Trophoblast cell (in vitro differentiated cells and primary cell): Measurements from ENCODE around the gene UGT3A1.

Experiments used
- DNase-seq, 2 donors: peaks; one replicate each; pipeline ENCODE4 v3.0.0-alpha.2; 2016
- H2AFZ ChIP-seq: 2 replicates; pipeline ENCODE4 v1.6.1; 2013; ENCODE audit warnings: low read length, moderate library complexity, mild to moderate bottlenecking; ENCODE audit not compliant: insufficient read depth, poor library complexity
- H2AK5ac ChIP-seq: 2 replicates; pipeline ENCODE4 v1.6.1; 2013; ENCODE audit warnings: mild to moderate bottlenecking, low read length
- H2BK120ac ChIP-seq: 2 replicates; pipeline ENCODE4 v1.6.1; 2013; ENCODE audit warnings: low read length, mild to moderate bottlenecking, moderate library complexity; ENCODE audit not compliant: insufficient read depth, poor library complexity
- H2BK12ac ChIP-seq: 2 replicates; pipeline ENCODE4 v1.6.1; 2013; ENCODE audit warnings: mild to moderate bottlenecking, low read length, moderate library complexity
- H2BK5ac ChIP-seq: 2 replicates; pipeline ENCODE4 v1.6.1; 2013; ENCODE audit warnings: low read length, low read depth, moderate library complexity, mild to moderate bottlenecking; ENCODE audit not compliant: poor library complexity
- H3K14ac ChIP-seq: 2 replicates; pipeline ENCODE4 v1.6.1; 2013; ENCODE audit warnings: mild to moderate bottlenecking, low read length
- H3K18ac ChIP-seq: 2 replicates; pipeline ENCODE4 v1.6.1; 2013; ENCODE audit warnings: mild to moderate bottlenecking, low read length
- H3K23ac ChIP-seq: 2 replicates; pipeline ENCODE4 v1.6.1; 2013; ENCODE audit warnings: low read length
- H3K27ac ChIP-seq: 2 replicates; pipeline ENCODE4 v1.5.1; 2013; ENCODE audit warnings: low read depth, mild to moderate bottlenecking, inconsistent platforms, low read length, moderate library complexity
- H3K27me3 ChIP-seq: 2 replicates; pipeline ENCODE4 v1.6.1; 2013; ENCODE audit warnings: inconsistent platforms, mild to moderate bottlenecking, low read length, moderate library complexity; ENCODE audit not compliant: insufficient read depth
- H3K36me3 ChIP-seq, 2 experiments: 1 replicate in 1 of 2; 2 replicates in 1 of 2; pipeline ENCODE4 v1.6.1; 2013; ENCODE audit warnings: low read length in 2 of 2, mild to moderate bottlenecking in 2 of 2, moderate library complexity in 1 of 2; ENCODE audit not compliant: insufficient read depth in 2 of 2, control insufficient read depth in 1 of 2
- H3K4ac ChIP-seq: 2 replicates; pipeline ENCODE4 v1.6.1; 2013; ENCODE audit warnings: low read depth, mild to moderate bottlenecking, low read length, moderate library complexity
- H3K4me1 ChIP-seq, 2 experiments: 1 replicate in 1 of 2; 2 replicates in 1 of 2; pipeline ENCODE4 v1.6.1; 2013; ENCODE audit warnings: low read length in 2 of 2, mild to moderate bottlenecking in 2 of 2, moderate library complexity in 1 of 2; ENCODE audit not compliant: insufficient read depth in 2 of 2, control insufficient read depth in 1 of 2
- H3K4me2 ChIP-seq: 2 replicates; pipeline ENCODE4 v1.6.1; 2013; ENCODE audit warnings: inconsistent platforms, mild to moderate bottlenecking, low read length, moderate library complexity
- H3K4me3 ChIP-seq: 2 replicates; pipeline ENCODE4 v1.5.1; 2013; ENCODE audit warnings: mild to moderate bottlenecking, low read depth, low read length, inconsistent platforms
- H3K79me1 ChIP-seq: one replicate; pipeline ENCODE4 v1.6.1; 2013; ENCODE audit warnings: low read length
- H3K79me2 ChIP-seq: 2 replicates; pipeline ENCODE4 v1.6.1; 2013; ENCODE audit warnings: low read length, mild to moderate bottlenecking; ENCODE audit not compliant: control insufficient read depth, insufficient read depth, poor library complexity
- H3K9ac ChIP-seq: 2 replicates; pipeline ENCODE4 v1.6.1; 2013; ENCODE audit warnings: mild to moderate bottlenecking, low read length
- H3K9me3 ChIP-seq: 2 replicates; pipeline ENCODE4 v1.6.1; 2013; ENCODE audit warnings: low read depth, mild to moderate bottlenecking, control low read depth, inconsistent platforms, low read length; ENCODE audit not compliant: insufficient read depth
- H4K12ac ChIP-seq: 2 replicates; pipeline ENCODE4 v1.6.1; 2013; ENCODE audit warnings: low read depth, mild to moderate bottlenecking, low read length, moderate library complexity
- H4K8ac ChIP-seq: 2 replicates; pipeline ENCODE4 v1.6.1; 2013; ENCODE audit warnings: low read depth, mild to moderate bottlenecking, low read length, moderate library complexity
- H4K91ac ChIP-seq: one replicate; pipeline ENCODE4 v1.6.1; 2013; ENCODE audit warnings: low read depth, mild to moderate bottlenecking, low read length, moderate library complexity
- WGBS: extraction: QIAGEN DNeasy Blood & Tissue Kit; methylation state at CpG from one replicate; pipeline ENCODE4 v1.1.7; 2013; ENCODE audit warnings: missing lambda C conversion rate; ENCODE audit not compliant: insufficient read length, insufficient coverage; ENCODE audit errors: extremely low coverage; 5-methylcytosine and 5-hydroxymethylcytosine counted together

The UGT3A1 gene

DNA sequence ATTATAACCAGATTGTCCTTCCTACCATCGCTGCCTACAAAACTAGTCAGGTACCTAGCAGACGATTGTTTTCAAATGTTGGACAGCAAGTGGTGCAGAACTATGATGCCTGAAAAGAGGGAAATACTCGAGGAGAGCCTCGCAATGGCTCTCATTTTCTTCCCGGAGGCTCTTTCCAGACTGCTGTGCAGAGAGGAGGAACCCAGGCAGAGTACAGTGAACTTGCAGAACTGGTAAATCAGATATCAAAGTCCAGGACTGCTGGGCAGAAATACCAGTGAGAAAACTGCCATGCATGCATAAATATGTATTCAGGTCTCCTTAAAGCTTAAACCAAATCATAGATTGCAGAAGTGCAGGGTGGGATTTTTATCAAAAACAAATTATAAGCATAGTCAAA lies 26.4 kb upstream of the UGT3A1 start:
- no peak overlapping the region for H3K4me3 ChIP-seq
- H3K14ac ChIP-seq = no peak overlapping the region
- H2BK5ac ChIP-seq = no peak overlapping the region
- no peak overlapping the region for H4K12ac ChIP-seq
- H3K79me1 ChIP-seq = no peaks in the 10 kb centered on the region
- H3K18ac ChIP-seq = no peak overlapping the region
- H2BK12ac ChIP-seq = no peak overlapping the region
- no peaks in the 10 kb centered on the region for H3K27me3 ChIP-seq
- no peak overlapping the region for H2AFZ ChIP-seq
- no peak overlapping the region for H3K4me2 ChIP-seq
- H3K27ac ChIP-seq = no peak overlapping the region
- H3K36me3 ChIP-seq = peaks cover 0 to 3% of the 10 kb centered on the region in 2 experiments
- no peaks in the 10 kb centered on the region for H3K79me2 ChIP-seq
- peaks cover 8% of the 10 kb centered on the region for H3K9me3 ChIP-seq
- no peak overlapping the region for H4K91ac ChIP-seq
- H4K8ac ChIP-seq = no peak overlapping the region
- H2AK5ac ChIP-seq = no peak overlapping the region
- H2BK120ac ChIP-seq = no peak overlapping the region
- no CpG with 5 or more reads among the region's 5 CpGs for WGBS
- H3K4ac ChIP-seq = no peak overlapping the region
- no peak overlapping the region for H3K9ac ChIP-seq
- no peak for DNase-seq
- no peak overlapping the region for H3K23ac ChIP-seq
- no peaks in the 10 kb centered on the region for H3K4me1 ChIP-seq

DNA sequence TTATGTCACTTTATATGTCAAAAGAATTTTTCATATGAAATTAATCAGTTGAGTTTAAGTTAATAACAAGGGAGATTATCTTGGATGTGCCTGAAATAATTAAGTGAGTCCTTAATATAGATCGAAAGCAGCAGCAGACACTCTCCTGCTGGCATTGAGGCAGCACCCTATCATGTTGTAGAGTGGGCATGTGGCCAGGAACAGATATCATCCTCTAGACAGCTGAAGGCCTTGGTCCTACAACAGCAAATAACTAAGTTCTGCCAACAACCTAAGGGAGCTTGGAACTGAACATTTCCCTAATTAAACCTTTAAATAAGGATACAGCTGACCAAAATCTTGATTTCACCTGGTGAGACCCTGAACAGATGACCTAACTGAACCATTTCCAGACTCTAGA lies 25.8 kb upstream of the UGT3A1 start:
- Histone ChIP-seq H3K4ac (no peak overlapping the region), H3K27me3 (no peaks in the 10 kb centered on the region), H2BK12ac (no peak overlapping the region), H3K79me2 (no peaks in the 10 kb centered on the region), H3K27ac (no peak overlapping the region), H3K9me3 (peaks cover 8% of the 10 kb centered on the region), H3K4me2 (no peak overlapping the region), H3K9ac (no peak overlapping the region), H4K91ac (no peak overlapping the region), H3K4me1 (no peaks in the 10 kb centered on the region), H3K14ac (no peak overlapping the region), H4K12ac (no peak overlapping the region), H3K79me1 (no peaks in the 10 kb centered on the region), H3K23ac (no peak overlapping the region), H3K4me3 (no peak overlapping the region), H4K8ac (no peak overlapping the region), H3K36me3 (peaks cover 0 to 3% of the 10 kb centered on the region in 2 experiments), H2AK5ac (no peak overlapping the region), H3K18ac (no peak overlapping the region), H2BK5ac (no peak overlapping the region), H2BK120ac (peak overlapping the region; percentile 33), H2AFZ (no peak overlapping the region)
- DNase-seq = no peak
- no CpG with 5 or more reads among the region's 1 CpG for WGBS

DNA sequence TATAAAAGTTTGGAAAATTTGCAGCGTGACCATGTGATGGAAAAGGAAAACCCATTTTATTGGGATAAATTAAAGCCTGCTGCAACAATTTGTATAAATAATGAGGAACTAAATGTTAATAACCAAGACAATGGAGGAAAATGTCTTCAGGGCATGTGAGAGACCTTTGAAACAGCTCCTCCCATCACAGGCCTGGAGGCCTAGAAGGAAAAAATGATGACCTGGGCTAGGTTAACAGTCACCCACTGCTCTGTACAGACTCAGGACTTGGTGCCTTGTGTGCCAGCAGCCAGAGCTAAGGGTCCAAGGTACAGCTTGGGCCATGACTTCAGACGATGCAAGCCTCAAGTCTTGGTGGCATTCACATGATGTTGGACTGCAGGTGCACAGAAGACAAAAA lies 22.0 kb upstream of the UGT3A1 start:
- H3K14ac ChIP-seq = no peak overlapping the region
- no peak overlapping the region for H3K4me3 ChIP-seq
- no peak overlapping the region for H2BK12ac ChIP-seq
- no peak overlapping the region for H4K8ac ChIP-seq
- H4K91ac ChIP-seq = no peak overlapping the region
- peaks cover 15% of the 10 kb centered on the region for H3K9me3 ChIP-seq
- peaks cover 0 to 3% of the 10 kb centered on the region in 2 experiments for H3K36me3 ChIP-seq
- H2AFZ ChIP-seq = no peak overlapping the region
- no peak overlapping the region for H2BK5ac ChIP-seq
- DNase-seq = no peak
- H3K4me1 ChIP-seq = no peaks in the 10 kb centered on the region
- no peak overlapping the region for H3K4me2 ChIP-seq
- no peaks in the 10 kb centered on the region for H3K79me1 ChIP-seq
- H3K27ac ChIP-seq = no peak overlapping the region
- H2AK5ac ChIP-seq = no peak overlapping the region
- no peak overlapping the region for H3K9ac ChIP-seq
- no peak overlapping the region for H3K23ac ChIP-seq
- H2BK120ac ChIP-seq = no peak overlapping the region
- WGBS = no CpG with 5 or more reads among the region's 2 CpGs
- H4K12ac ChIP-seq = no peak overlapping the region
- no peaks in the 10 kb centered on the region for H3K27me3 ChIP-seq
- no peaks in the 10 kb centered on the region for H3K79me2 ChIP-seq
- no peak overlapping the region for H3K4ac ChIP-seq
- H3K18ac ChIP-seq = no peak overlapping the region

DNA sequence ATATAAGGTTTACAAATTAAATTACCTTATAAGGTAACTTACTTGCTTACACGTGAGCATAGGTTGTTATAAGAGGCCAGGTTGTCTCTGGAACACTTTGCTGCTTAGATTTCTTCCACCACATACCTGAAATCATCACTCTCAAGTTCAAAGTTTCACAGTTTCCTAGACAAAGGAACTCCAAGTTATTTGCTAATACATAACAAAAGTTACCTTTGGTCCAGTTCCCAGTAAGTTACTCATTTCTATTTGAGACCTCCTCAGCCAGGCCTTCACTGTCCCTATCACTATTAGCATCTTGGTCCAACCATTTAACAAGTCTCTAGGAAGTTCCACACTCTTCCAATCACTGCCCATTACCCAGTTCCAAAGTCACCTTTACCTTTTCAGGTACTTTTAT lies 18.5 kb upstream of the UGT3A1 start:
- H3K4me1 ChIP-seq = no peaks in the 10 kb centered on the region
- no peak overlapping the region for H3K14ac ChIP-seq
- H3K4me3 ChIP-seq = no peak overlapping the region
- no peaks in the 10 kb centered on the region for H3K27me3 ChIP-seq
- no peak overlapping the region for H4K8ac ChIP-seq
- no peaks in the 10 kb centered on the region for H3K79me2 ChIP-seq
- H3K23ac ChIP-seq = no peak overlapping the region
- no peak overlapping the region for H2BK5ac ChIP-seq
- H3K36me3 ChIP-seq = peaks cover 0 to 3% of the 10 kb centered on the region in 2 experiments
- no peak overlapping the region for H3K4me2 ChIP-seq
- no peak overlapping the region for H3K18ac ChIP-seq
- H4K91ac ChIP-seq = no peak overlapping the region
- DNase-seq = no peak
- no peak overlapping the region for H2AK5ac ChIP-seq
- H3K9me3 ChIP-seq = peaks cover 15% of the 10 kb centered on the region
- no peaks in the 10 kb centered on the region for H3K79me1 ChIP-seq
- no peak overlapping the region for H4K12ac ChIP-seq
- H2BK120ac ChIP-seq = no peak overlapping the region
- H3K27ac ChIP-seq = no peak overlapping the region
- H2AFZ ChIP-seq = no peak overlapping the region
- no peak overlapping the region for H3K9ac ChIP-seq
- no peak overlapping the region for H2BK12ac ChIP-seq
- WGBS = no CpG with 5 or more reads among the region's 1 CpG
- no peak overlapping the region for H3K4ac ChIP-seq
